SK-N-SH (cell line): ENCODE results near the gene OR10G4. TPM values are rescaled to one million over a fixed set of nuclear protein-coding genes. Genes with fewer than 3 reads are reported as not detected.
A peak's percentile ranks its signal among the peaks of the same experiment; 100 is the strongest.

ENCODE experiments used
- CTCF ChIA-PET: fragments of 300-600, 350-600 bp; formaldehyde crosslinking; extraction: SDS; loops from one replicate; lab custom pipeline; 2021; lab: Yijun Ruan, JAX
- POLR2A ChIA-PET: fragments of 350-600 bp; sonication (Branson Sonifier 250); formaldehyde crosslinking; extraction: SDS; loops from one replicate; lab custom pipeline; 2020; ENCODE audit warnings: antibody characterized with exemption, inconsistent platforms; lab: Yijun Ruan, JAX
- DNase-seq: peaks from one replicate; pipeline ENCODE4 v3.0.0; 2012
- H2AFZ ChIP-seq: fragments of 200-600 bp; sonication (generic); 2 replicates; pipeline ENCODE4 v1.8.1; 2016; ENCODE audit warnings: antibody characterized with exemption, mild to moderate bottlenecking, low read depth
- H3F3A ChIP-seq: fragments of 200-600 bp; sonication (generic); replicated peaks from 2 replicates; pipeline ENCODE3; 2016; ENCODE audit warnings: antibody characterized with exemption, mild to moderate bottlenecking; ENCODE audit not compliant: insufficient read depth
- H3K27ac ChIP-seq, 2 experiments: fragments of 200-500 bp in 1 of 2; fragments of 200-600 bp in 1 of 2; sonication (Bioruptor generic) in 1 of 2; sonication (generic), shearing (Covaris generic) in 1 of 2; 2 replicates each; pipeline versions ENCODE4 v1.5.1 to v1.6.1; 2014 to 2016; ENCODE audit warnings: low read depth in 2 of 2, inconsistent platforms in 1 of 2, low read length in 1 of 2, mild to moderate bottlenecking in 1 of 2, mixed read lengths in 1 of 2
- H3K27me3 ChIP-seq: fragments of 200-600 bp; sonication (generic), shearing (Covaris generic); 2 replicates; pipeline ENCODE4 v1.6.1; 2016; ENCODE audit warnings: mixed run types; ENCODE audit not compliant: insufficient read depth
- H3K36me3 ChIP-seq, 2 experiments: fragments of 200-500 bp in 1 of 2; fragments of 200-600 bp in 1 of 2; sonication (Bioruptor generic) in 1 of 2; sonication (generic) in 1 of 2; replicated peaks in 1 of 2; 2 replicates each; pipeline versions ENCODE3 to v1.5.1; 2014 to 2016; ENCODE audit warnings: low read length in 1 of 2, mild to moderate bottlenecking in 1 of 2; ENCODE audit not compliant: insufficient read depth in 2 of 2, control insufficient read depth in 1 of 2
- H3K4me1 ChIP-seq, 2 experiments: fragments of 200-500 bp in 1 of 2; fragments of 200-600 bp in 1 of 2; sonication (Bioruptor generic) in 1 of 2; sonication (generic), shearing (Covaris generic) in 1 of 2; 2 replicates each; pipeline versions ENCODE4 v1.5.1 to v1.6.1; 2014 to 2016; ENCODE audit warnings: low read depth in 1 of 2, low read length in 1 of 2, mixed run types in 1 of 2; ENCODE audit not compliant: insufficient read depth in 2 of 2, control insufficient read depth in 1 of 2
- H3K4me2 ChIP-seq: fragments of 200-600 bp; sonication (generic), shearing (Covaris generic); 2 replicates; pipeline ENCODE4 v1.6.1; 2017; ENCODE audit warnings: mixed run types
- H3K4me3 ChIP-seq, 2 experiments: fragments of 200-500 bp in 1 of 2; fragments of 200-600 bp in 1 of 2; sonication (Bioruptor generic) in 1 of 2; sonication (generic), shearing (Covaris generic) in 1 of 2; 2 replicates each; pipeline versions ENCODE4 v1.5.1 to v1.8.1; 2014 to 2016; ENCODE audit warnings: low read depth in 2 of 2, inconsistent platforms in 1 of 2, low read length in 1 of 2, mild to moderate bottlenecking in 1 of 2, mixed read lengths in 1 of 2, moderate library complexity in 1 of 2
- H3K79me2 ChIP-seq: fragments of 200-600 bp; sonication (generic); 2 replicates; pipeline ENCODE4 v1.8.1; 2017; ENCODE audit warnings: mild to moderate bottlenecking; ENCODE audit not compliant: insufficient read depth
- H3K9ac ChIP-seq: fragments of 200-600 bp; sonication (generic); 2 replicates; pipeline ENCODE4 v1.6.1; 2017; ENCODE audit warnings: mixed run types
- H3K9me2 ChIP-seq: fragments of 200-600 bp; sonication (generic); 2 replicates; pipeline ENCODE4 v1.6.1; 2017; ENCODE audit warnings: mixed run types
- H3K9me3 ChIP-seq: fragments of 200-600 bp; sonication (generic); 2 replicates; pipeline ENCODE4 v1.6.1; 2017; ENCODE audit warnings: mixed run types, mild to moderate bottlenecking, moderate library complexity
- H4K20me1 ChIP-seq: fragments of 200-600 bp; sonication (generic); 2 replicates; pipeline ENCODE4 v1.6.1; 2017; ENCODE audit warnings: mild to moderate bottlenecking, mixed run types; ENCODE audit not compliant: insufficient read depth
- ELF1 ChIP-seq: IDR thresholded peaks from 2 replicates; pipeline ENCODE4 v1.4.0; 2012
- FOSL2 ChIP-seq: IDR thresholded peaks from 2 replicates; pipeline ENCODE4 v1.4.0; 2012; ENCODE audit warnings: low read depth, mild to moderate bottlenecking, moderate library complexity, borderline replicate concordance
- FOXJ3 ChIP-seq: sonication (generic); formaldehyde crosslinking; IDR thresholded peaks from 2 replicates; pipeline ENCODE4 v1.5.1; 2020; ENCODE audit warnings: mild to moderate bottlenecking, missing genetic modification reagents
- FOXM1 ChIP-seq: IDR thresholded peaks from 2 replicates; pipeline ENCODE4 v1.4.0; 2012; ENCODE audit warnings: low read depth, mild to moderate bottlenecking
- MEF2A ChIP-seq: IDR thresholded peaks from 2 replicates; pipeline ENCODE4 v1.4.0; 2012; ENCODE audit warnings: low read depth, borderline replicate concordance
- RAD21 ChIP-seq: IDR thresholded peaks from 2 replicates; pipeline ENCODE4 v1.6.1; 2012; ENCODE audit warnings: mild to moderate bottlenecking, low read length
- RCOR1 ChIP-seq: fragments of 150-350 bp; IDR thresholded peaks from 2 replicates; pipeline ENCODE4 v1.6.1; 2017; ENCODE audit warnings: antibody characterized with exemption, low read length
- RXRA ChIP-seq: IDR thresholded peaks from 2 replicates; pipeline ENCODE4 v1.4.0; 2012; ENCODE audit warnings: low read depth, mild to moderate bottlenecking, borderline replicate concordance
- TCF12 ChIP-seq: IDR thresholded peaks from 2 replicates; pipeline ENCODE4 v1.4.0; 2012
- TEAD4 ChIP-seq: IDR thresholded peaks from 2 replicates; pipeline ENCODE4 v1.4.0; 2012; ENCODE audit warnings: mild to moderate bottlenecking, borderline replicate concordance; ENCODE audit not compliant: insufficient read depth
- USF2 ChIP-seq: fragments of 150-350 bp; IDR thresholded peaks from 2 replicates; pipeline ENCODE4 v1.6.1; 2017; ENCODE audit warnings: antibody characterized with exemption, low read length, low read depth, borderline replicate concordance
- YY1 ChIP-seq: IDR thresholded peaks from 2 replicates; pipeline ENCODE4 v1.4.0; 2012; ENCODE audit warnings: low read depth, mild to moderate bottlenecking
- WGBS: methylation state at CpG from one replicate; pipeline ENCODE4 v1.1.6; 2017; ENCODE audit warnings: low lambda C conversion rate; 5-methylcytosine and 5-hydroxymethylcytosine counted together
- polyA plus RNA-seq, 3 experiments: library from polyadenylated mRNA; depleted of rRNA; stranded (reverse); fragments of >200 nt; gene quantifications; 2 replicates each; pipeline ENCODE4 v1.2.3, GENCODE V29; 2012

OR10G4 gene
- polyA plus RNA-seq, 1 of the 3 experiments (the other 2 are of a cell fraction): not detected

GRCh38 chr11:123973816-123974215 lies 39.0 kb upstream of the OR10G4 start (continued):
- TF ChIP-seq USF2 (no peak), RCOR1 (no peak), TEAD4 (0 out of 2 replicates have a peak, but pooled peaks have one; percentile 35), FOSL2 (peak; percentile 82), TCF12 (peak; percentile 69)
- TF ChIP-seq, all 33 proteins: peak for 6

GRCh38 chr11:123976770-123977560 lies 35.8 kb upstream of the OR10G4 start:
- TF ChIP-seq MEF2A: no peak
- TF ChIP-seq RXRA: no peak
- TF ChIP-seq FOXM1: no peak
- no peak for TF ChIP-seq ELF1
- ChIA-PET CTCF (no interaction called here), POLR2A (no interaction called here)

GRCh38 chr11:123977731-123978347 lies 35.0 kb upstream of the OR10G4 start, which contains the start of gene OR10S1:
Gene OR10S1 (minus strand): TSS chr11:123977781. CDS start chr11:123977664, 117 bp downstream.
- Histone ChIP-seq H3K4me3 (no peak within 1 kb of the TSS), H3K36me3 (no peaks in the 10 kb centered on the region), H3K4me1 (no peaks in the 10 kb centered on the region), H3K9me3 (no peaks in the 10 kb centered on the region; the same call in 1 of the 2 replicates), H3K27me3 (no peaks in the 10 kb centered on the region; the same call in 1 of the 2 replicates), H3K9me2 (no peaks in the 10 kb centered on the region), H3K9ac (no peak within 1 kb of the TSS), H3K27ac (no peak within 1 kb of the TSS), H3K79me2 (no peaks in the 10 kb centered on the region), H3K4me2 (no peak within 1 kb of the TSS), H3F3A (peaks cover 8% of the 10 kb centered on the region), H4K20me1 (no peaks in the 10 kb centered on the region), H2AFZ (no peak within 1 kb of the TSS)
- ChIA-PET POLR2A (no interaction called here), CTCF (no interaction called here)
- TF ChIP-seq MEF2A: no peak
- TF ChIP-seq ELF1: no peak
- no peak for TF ChIP-seq YY1
- no peak for TF ChIP-seq RAD21
- no peak for TF ChIP-seq FOXJ3 (CRISPR knock-in tag)
- TF ChIP-seq RCOR1: no peak
- DNase-seq: no peak

More at GRCh38 chr11:123976770-123977560, 35.8 kb upstream of the OR10G4 start:
- Histone ChIP-seq H4K20me1 (no peaks in the 10 kb centered on the region), H3K27me3 (no peaks in the 10 kb centered on the region; the same call in 1 of the 2 replicates), H3K27ac (no peak overlapping the region), H3K9me3 (no peaks in the 10 kb centered on the region), H3K9me2 (no peaks in the 10 kb centered on the region), H3K4me2 (no peak overlapping the region), H3K36me3 (no peaks in the 10 kb centered on the region), H3K79me2 (no peaks in the 10 kb centered on the region), H3K4me1 (no peaks in the 10 kb centered on the region), H2AFZ (no peak overlapping the region), H3K9ac (no peak overlapping the region), H3F3A (peaks cover 8% of the 10 kb centered on the region), H3K4me3 (no peak overlapping the region)
- DNase-seq: no peak
- 60% methylated on average over 14 of the region's 18 CpGs for WGBS
